Uterus (tissue), 2 donors: Measurements from ENCODE around the gene TMEM185B.

Experiments
- POLR2A ChIP-seq, 2 donors: fragments of 450-650 bp; IDR thresholded peaks; one replicate each; pipeline ENCODE4 v1.6.1; 2016; ENCODE audit warnings: antibody characterized with exemption in 2 of 2, mild to moderate bottlenecking in 1 of 2, moderate library complexity in 1 of 2
- TF ChIP-seq, protein P1 (sequence below), 4 experiments: fragments of 200-600 bp in 2 of 4; fragments of 450-650 bp in 2 of 4; sonication (generic) in 2 of 4; IDR thresholded peaks; one replicate each; pipeline ENCODE4 v1.5.1; 2016 to 2019; ENCODE audit warnings: antibody characterized with exemption in 4 of 4, mild to moderate bottlenecking in 2 of 4, moderate library complexity in 1 of 4

DNA sequence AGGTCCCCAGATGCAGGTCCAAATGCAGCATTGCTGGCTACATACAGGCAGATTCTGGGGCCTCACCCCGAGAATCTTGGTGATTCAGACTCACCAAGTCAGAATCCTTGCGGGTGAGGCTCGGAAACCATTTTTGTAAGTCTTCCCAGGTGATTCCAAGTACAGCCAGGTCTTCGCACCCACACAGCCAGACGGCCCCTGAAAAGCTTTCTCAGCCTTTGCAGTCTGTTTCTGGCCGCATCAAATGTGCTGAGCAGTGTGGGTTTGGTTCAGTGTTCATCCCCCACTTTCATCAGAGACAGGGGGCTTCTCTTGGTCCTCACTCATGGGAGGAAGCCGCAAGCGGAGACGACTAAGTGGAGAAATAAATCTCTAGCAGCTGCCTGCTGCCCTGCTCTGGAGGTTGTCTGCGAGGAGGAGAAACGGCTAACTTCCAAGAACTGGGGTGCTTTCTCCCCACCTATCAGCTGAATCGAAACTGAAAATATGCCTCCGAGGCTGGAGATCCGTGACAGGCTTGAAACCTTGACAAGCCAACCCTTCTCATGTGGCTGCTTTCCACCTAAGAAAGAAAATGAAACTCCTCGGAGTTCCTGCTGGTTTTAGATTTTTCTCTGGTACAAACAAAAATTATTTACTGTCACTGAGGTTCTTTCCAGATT is 8.9 kb upstream of the TMEM185B start:
- TF ChIP-seq, protein P1, sequence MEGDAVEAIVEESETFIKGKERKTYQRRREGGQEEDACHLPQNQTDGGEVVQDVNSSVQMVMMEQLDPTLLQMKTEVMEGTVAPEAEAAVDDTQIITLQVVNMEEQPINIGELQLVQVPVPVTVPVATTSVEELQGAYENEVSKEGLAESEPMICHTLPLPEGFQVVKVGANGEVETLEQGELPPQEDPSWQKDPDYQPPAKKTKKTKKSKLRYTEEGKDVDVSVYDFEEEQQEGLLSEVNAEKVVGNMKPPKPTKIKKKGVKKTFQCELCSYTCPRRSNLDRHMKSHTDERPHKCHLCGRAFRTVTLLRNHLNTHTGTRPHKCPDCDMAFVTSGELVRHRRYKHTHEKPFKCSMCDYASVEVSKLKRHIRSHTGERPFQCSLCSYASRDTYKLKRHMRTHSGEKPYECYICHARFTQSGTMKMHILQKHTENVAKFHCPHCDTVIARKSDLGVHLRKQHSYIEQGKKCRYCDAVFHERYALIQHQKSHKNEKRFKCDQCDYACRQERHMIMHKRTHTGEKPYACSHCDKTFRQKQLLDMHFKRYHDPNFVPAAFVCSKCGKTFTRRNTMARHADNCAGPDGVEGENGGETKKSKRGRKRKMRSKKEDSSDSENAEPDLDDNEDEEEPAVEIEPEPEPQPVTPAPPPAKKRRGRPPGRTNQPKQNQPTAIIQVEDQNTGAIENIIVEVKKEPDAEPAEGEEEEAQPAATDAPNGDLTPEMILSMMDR (IDR thresholded peaks at IDR 0.05): no peak
- TF ChIP-seq POLR2A (IDR thresholded peaks at IDR 0.05): no peak
